Skeletal muscle satellite cell (primary cell): ENCODE measurements around the gene CABP5.

ENCODE experiments used
- H3K27me3 ChIP-seq: 2 replicates; pipeline ENCODE4 v1.7.0; 2013; ENCODE audit warnings: low read length; ENCODE audit not compliant: control insufficient read depth, insufficient read depth
- H3K36me3 ChIP-seq: 2 replicates; pipeline ENCODE4 v1.7.0; 2013; ENCODE audit warnings: mild to moderate bottlenecking, control low read depth, low read length; ENCODE audit not compliant: insufficient read depth
- H3K4me1 ChIP-seq: 2 replicates; pipeline ENCODE4 v1.7.0; 2013; ENCODE audit warnings: low read length; ENCODE audit not compliant: control insufficient read depth, insufficient read depth
- H3K4me2 ChIP-seq: 2 replicates; pipeline ENCODE4 v1.7.0; 2013; ENCODE audit warnings: mild to moderate bottlenecking, low read length
- H3K4me3 ChIP-seq: 2 replicates; pipeline ENCODE4 v1.7.0; 2013; ENCODE audit warnings: low read length
- H3K9ac ChIP-seq: 2 replicates; pipeline ENCODE4 v1.7.0; 2013; ENCODE audit warnings: mild to moderate bottlenecking, low read depth, low read length, moderate library complexity
- H3K9me3 ChIP-seq: replicated peaks from 2 replicates; pipeline ENCODE4 v1.7.0; 2013; ENCODE audit warnings: mild to moderate bottlenecking, control low read depth, low read length

Gene CABP5

DNA sequence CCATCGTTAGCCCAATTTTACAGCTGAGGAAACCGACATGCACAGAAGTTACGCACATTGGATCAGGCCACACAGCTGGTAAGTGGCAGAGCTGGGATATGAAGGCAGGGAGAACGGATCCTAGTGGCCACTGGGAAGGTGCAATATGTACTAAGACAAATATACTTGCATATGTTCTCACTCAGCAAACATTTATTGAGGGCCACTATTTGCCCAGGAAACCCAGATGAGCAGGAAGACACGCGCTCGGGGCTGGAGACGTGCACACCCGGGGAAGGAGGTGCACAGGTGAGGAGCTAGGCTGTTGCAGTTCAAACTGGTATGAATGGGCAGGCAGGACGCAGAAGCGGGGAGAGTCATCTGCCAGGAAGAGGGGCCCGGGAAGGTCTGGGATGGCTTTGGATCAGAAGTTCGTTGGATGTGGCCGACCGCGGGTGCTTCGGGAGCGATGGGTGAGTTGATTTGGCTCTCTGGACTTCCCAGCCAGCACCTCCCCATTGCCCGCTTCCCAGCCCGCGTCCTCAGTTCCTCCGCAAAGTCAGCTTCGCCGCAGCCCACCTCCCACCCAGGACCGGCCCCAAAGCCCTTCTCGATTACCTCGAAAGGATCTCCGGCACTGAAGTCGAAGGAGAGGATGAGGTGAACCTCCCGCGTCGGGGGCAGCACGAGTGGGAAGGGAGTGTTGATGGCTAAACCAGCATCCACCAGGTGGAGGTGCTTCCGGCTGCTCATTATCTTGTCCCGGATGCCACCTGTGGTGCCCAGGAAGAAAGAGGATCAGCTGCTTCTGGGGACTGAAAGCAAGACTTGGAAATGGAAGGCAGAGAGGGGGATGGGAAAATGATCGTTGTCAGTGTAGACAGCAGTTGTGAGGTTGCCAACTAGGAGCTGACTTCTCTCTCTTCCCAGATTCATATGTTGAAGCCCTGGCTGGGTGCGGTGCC is 17.8 kb upstream of the CABP5 start:
- no peaks in the 10 kb centered on the region for H3K9me3 ChIP-seq
- H3K36me3 ChIP-seq: no peaks in the 10 kb centered on the region
- H3K4me2 ChIP-seq: no peak overlapping the region
- H3K4me3 ChIP-seq: no peak overlapping the region
- H3K4me1 ChIP-seq: no peaks in the 10 kb centered on the region
- no peak overlapping the region for H3K9ac ChIP-seq
- H3K27me3 ChIP-seq: no peaks in the 10 kb centered on the region

DNA sequence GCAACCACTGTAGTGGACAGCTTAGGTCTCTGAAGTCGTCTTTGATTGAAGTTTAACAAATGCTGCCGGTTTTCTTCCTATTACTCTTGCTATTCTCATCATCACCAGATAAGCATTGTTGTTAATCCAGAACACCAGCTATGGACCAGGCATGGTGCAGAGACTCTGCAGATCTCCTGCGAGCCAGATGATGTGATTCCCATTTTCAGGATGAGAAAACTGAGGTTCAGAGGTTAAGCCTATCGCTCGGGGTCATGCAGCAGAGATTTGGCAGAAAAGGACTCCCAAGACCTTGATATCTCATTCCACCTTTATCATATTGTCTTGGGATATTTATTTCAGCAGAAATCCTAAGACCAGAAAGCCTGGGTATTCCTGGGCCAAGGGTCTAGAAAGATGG is 16.5 kb upstream of the CABP5 start:
- H3K4me3 ChIP-seq: no peak overlapping the region
- no peak overlapping the region for H3K4me2 ChIP-seq
- no peak overlapping the region for H3K9ac ChIP-seq
- H3K4me1 ChIP-seq: no peaks in the 10 kb centered on the region
- H3K9me3 ChIP-seq: no peaks in the 10 kb centered on the region
- H3K27me3 ChIP-seq: no peaks in the 10 kb centered on the region
- H3K36me3 ChIP-seq: no peaks in the 10 kb centered on the region

DNA sequence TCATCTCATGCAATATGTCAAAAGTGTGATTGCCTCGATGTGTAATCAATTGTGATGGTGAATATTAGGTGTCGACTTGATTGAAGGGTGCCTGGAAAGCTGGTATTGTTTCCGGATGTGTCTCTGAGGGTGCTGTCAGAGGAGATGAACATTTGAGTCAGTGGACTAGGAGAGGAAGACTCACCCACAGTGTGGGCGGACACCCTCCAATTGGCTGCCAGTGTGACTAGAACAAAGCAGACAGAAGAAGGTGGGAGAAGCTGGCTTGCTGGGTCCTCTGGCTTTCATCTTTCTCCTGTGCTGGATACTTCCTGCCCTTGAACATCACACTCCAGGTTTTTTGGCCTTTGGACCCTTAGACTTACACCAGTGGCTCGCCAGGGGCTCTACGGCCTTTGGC is 15.5 kb upstream of the CABP5 start:
- no peak overlapping the region for H3K4me3 ChIP-seq
- H3K9me3 ChIP-seq: no peaks in the 10 kb centered on the region
- no peak overlapping the region for H3K9ac ChIP-seq
- H3K27me3 ChIP-seq: no peaks in the 10 kb centered on the region
- no peak overlapping the region for H3K4me2 ChIP-seq
- no peaks in the 10 kb centered on the region for H3K36me3 ChIP-seq
- H3K4me1 ChIP-seq: no peaks in the 10 kb centered on the region

DNA sequence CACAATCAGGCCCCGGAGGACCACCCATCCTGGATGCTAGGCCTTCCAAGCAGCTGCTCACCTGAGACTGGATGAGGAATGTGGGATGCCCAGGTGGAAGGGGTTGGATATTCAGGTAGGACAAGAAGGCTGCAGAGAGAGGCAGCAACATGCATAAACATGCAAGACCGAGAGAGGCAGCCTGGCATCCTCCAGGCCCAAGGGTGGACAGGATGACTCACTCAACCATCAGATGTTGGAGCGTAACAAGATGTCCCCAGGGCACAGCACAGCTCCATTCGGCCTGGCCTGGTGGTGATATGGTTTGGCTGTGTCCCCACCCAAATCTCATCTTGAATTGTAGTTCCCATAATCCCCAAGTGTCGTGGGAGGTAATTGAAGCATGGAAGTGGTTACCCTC is 10.0 kb upstream of the CABP5 start:
- H3K9ac ChIP-seq: no peak overlapping the region

DNA sequence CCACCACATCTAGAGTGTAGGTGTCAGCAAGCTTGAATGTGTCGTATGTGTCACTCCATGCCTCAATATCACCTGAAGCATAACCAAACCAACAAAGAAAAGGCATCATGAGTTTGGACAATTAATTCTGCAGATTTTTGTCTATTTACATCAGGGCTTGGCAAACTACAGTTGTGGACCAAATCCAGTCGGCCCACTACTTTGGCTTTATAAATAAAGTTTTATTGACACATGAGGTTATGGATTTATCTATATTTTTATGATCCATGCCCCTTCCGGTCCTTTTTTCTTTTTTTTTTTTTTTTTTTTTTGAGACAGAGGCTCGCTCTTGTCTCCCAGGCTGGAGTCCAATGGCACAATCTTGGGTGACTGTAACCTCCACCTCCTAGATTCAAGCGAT is 9.2 kb upstream of the CABP5 start:
- Histone ChIP-seq H3K4me1 (no peaks in the 10 kb centered on the region), H3K9me3 (no peaks in the 10 kb centered on the region), H3K9ac (no peak overlapping the region), H3K4me3 (no peak overlapping the region), H3K36me3 (no peaks in the 10 kb centered on the region), H3K27me3 (no peaks in the 10 kb centered on the region), H3K4me2 (no peak overlapping the region)

More for the DNA sequence above, 10.0 kb upstream of the CABP5 start:
- no peak overlapping the region for H3K4me3 ChIP-seq
- H3K9me3 ChIP-seq: no peaks in the 10 kb centered on the region
- no peaks in the 10 kb centered on the region for H3K36me3 ChIP-seq
- no peaks in the 10 kb centered on the region for H3K27me3 ChIP-seq
- H3K4me2 ChIP-seq: no peak overlapping the region
- no peaks in the 10 kb centered on the region for H3K4me1 ChIP-seq

DNA sequence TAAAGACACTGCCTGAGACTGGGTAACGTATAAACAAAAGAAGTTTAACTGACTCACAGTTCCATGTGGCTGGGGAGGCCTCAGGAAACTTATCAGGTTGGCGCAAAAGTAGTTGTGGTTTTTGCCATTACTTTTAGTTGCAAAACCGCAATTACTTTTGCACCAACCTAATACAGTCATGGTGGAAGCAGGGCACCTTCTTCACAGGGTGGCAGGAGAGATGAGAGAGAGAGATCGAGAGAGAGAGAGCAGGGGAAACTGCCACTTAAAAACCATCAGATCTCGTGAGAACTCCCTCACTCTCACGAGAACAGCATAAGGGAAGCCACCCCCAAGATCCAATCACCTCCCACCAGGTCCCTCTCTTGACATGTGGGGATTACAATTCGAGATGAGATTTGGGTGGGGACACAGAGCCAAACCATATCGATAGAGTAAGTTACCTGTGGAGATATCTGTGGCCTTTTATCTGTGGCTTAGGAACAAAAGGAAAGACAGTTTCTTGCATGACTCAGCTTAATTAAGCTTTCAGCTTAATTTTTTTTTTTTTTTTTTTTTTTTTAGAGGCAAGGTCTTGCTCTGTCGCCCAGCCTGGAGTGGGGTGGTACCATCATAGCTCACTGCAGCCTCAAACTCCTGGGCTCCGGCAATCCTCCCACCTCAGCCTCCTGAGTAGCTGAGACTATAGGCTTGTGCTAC is 7.6 kb upstream of the CABP5 start:
- H3K4me3 ChIP-seq: no peak overlapping the region
- no peak overlapping the region for H3K4me2 ChIP-seq
- no peaks in the 10 kb centered on the region for H3K36me3 ChIP-seq
- no peaks in the 10 kb centered on the region for H3K9me3 ChIP-seq
- no peaks in the 10 kb centered on the region for H3K27me3 ChIP-seq
- no peak overlapping the region for H3K9ac ChIP-seq
- H3K4me1 ChIP-seq: no peaks in the 10 kb centered on the region

DNA sequence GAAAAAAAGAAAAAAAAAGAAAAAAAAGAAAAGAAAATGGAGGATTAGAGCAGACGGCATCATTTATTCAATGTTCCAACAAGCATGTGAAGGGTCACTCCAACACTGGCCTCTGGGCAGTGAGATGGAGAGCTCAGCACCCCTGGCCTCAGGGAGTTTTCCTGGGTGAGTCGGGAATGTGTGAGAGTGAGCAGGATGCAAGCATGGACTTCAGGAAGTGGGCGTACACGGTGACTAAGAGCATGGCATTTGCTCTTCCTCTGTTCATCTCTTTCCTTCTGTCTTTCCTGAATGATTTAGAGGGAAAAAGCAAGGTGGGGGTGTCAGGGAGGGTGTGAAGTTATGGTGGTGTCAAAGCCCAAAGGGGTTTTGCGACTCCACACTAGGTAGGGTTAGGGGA is 682 bp upstream of the CABP5 start:
- Histone ChIP-seq H3K4me2 (no peak overlapping the region), H3K4me3 (no peak overlapping the region)

DNA sequence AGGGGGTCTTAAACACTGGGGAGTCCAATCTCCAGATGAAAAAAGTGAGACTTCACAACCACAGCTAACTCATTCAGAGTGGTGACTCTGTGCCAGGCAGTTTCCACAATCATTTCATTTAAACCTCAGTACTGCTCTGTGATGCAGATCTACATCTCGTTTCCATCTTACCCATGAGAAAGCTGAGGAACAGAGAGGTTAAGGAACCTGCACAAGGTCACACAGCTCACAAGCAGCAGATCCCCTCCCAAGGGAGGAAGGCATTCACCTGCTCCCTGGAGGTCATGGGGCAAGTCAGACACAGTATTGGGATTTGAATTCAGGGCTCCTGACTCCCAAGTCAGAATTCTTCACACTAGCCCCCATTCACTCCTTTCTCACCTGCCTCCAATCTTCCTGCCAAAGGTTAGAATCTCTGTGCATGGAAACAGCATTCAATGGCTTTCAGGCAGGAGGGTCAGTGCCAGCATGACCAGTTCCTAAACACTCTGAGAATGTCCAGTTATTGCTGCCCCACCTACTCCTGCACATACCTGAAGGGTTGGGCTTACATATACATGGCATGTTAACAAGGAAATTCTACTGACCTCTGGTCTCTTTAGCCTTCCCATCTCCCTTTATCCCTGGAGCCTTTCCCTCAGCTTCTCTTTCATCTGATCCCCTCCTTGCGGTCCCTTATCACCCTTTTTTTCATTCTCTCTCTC is 1.9 kb downstream of the CABP5 start:
- no peaks in the 10 kb centered on the region for H3K36me3 ChIP-seq

More for the DNA sequence above, 682 bp upstream of the CABP5 start:
- Histone ChIP-seq H3K9ac (no peak overlapping the region), H3K4me1 (no peaks in the 10 kb centered on the region), H3K27me3 (peaks cover 4% of the 10 kb centered on the region), H3K9me3 (no peaks in the 10 kb centered on the region), H3K36me3 (no peaks in the 10 kb centered on the region)

DNA sequence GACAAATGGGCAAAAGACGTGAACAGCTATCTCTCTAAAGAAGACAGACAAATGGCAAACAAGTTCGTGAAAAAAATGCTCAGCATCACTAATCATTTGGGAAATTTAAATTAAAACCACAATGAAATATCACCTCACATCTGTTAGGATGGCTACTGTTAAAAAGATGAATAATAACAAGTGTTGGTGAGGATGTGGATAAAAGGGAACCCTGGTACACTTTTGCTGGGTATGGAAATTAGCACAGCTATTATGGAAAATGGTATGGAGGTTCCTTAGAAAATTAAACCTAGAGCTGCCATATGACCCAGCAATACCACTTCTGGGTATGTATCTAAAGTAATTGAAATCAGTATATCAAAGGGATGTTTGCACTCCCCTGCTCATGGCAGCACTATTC is 7.1 kb downstream of the CABP5 start:
- no peaks in the 10 kb centered on the region for H3K27me3 ChIP-seq
- H3K4me3 ChIP-seq: no peak overlapping the region
- no peaks in the 10 kb centered on the region for H3K9me3 ChIP-seq
- H3K4me1 ChIP-seq: no peaks in the 10 kb centered on the region
- H3K9ac ChIP-seq: no peak overlapping the region
- H3K36me3 ChIP-seq: no peaks in the 10 kb centered on the region
- H3K4me2 ChIP-seq: no peak overlapping the region

More for the DNA sequence above, 1.9 kb downstream of the CABP5 start:
- H3K9ac ChIP-seq: no peak overlapping the region
- H3K27me3 ChIP-seq: peaks cover 4% of the 10 kb centered on the region
- no peaks in the 10 kb centered on the region for H3K4me1 ChIP-seq
- no peak overlapping the region for H3K4me2 ChIP-seq
- no peak overlapping the region for H3K4me3 ChIP-seq
- H3K9me3 ChIP-seq: no peaks in the 10 kb centered on the region

DNA sequence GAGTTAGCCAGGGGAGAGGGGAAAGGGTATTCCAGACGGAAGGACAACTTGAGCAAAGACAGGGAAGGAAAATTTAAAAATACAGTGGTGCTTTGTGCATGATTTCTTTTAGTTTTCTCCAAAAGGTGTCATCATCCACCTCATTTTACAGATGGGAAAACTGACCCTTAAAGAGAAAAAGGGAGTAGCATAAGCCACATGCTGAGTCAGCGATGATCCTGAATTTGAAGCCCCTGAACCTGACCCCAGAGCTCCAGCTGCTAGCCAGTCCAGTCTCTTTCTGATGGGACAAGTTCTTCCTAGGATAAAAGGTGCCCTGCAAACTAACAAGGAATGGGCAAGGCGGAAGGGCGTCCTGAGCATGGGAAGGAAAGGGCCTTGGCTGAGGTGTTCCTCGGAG is 10.3 kb downstream of the CABP5 start:
- Histone ChIP-seq H3K4me3 (no peak overlapping the region), H3K36me3 (no peaks in the 10 kb centered on the region), H3K9me3 (no peaks in the 10 kb centered on the region), H3K4me2 (no peak overlapping the region), H3K9ac (no peak overlapping the region), H3K4me1 (no peaks in the 10 kb centered on the region), H3K27me3 (peaks cover 6% of the 10 kb centered on the region)

DNA sequence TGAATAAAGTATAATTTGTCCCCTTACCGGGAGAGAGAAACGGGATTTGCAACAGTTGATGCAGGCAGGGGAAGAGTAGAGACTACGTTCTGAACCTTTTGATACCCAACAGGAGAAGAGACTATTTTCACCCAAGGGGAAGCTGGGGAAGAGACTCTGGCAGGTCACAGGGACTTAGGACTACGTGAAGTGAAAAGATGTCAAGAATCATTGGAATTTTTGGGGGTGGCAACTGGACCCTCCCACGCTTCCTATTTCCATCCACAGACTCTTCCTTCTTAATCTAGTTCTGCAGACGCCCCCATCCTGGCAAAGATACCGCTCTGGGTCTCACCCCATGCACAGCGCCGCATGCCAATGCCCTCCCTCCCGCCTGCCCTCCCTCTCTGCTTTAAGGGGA is 13.8 kb downstream of the CABP5 start:
- H3K27me3 ChIP-seq: peaks cover 10% of the 10 kb centered on the region
- no peaks in the 10 kb centered on the region for H3K36me3 ChIP-seq
- H3K9me3 ChIP-seq: no peaks in the 10 kb centered on the region
- no peak overlapping the region for H3K9ac ChIP-seq
- no peak overlapping the region for H3K4me3 ChIP-seq
- H3K4me1 ChIP-seq: no peaks in the 10 kb centered on the region
- H3K4me2 ChIP-seq: no peak overlapping the region
